DOHH2 (cell line): ENCODE measurements around the gene PLCB3.
A peak's percentile ranks its signal among the peaks of the same experiment; 100 is the strongest.

Experiments
- H3F3A ChIP-seq: fragments of 200-600 bp; sonication (generic), shearing (Covaris generic); 2 replicates; pipeline ENCODE4 v1.6.0; 2016; ENCODE audit warnings: antibody characterized with exemption, mild to moderate bottlenecking; ENCODE audit not compliant: control insufficient read depth, insufficient read depth
- H3K27ac ChIP-seq: fragments of 200-600 bp; sonication (generic); 2 replicates; pipeline ENCODE4 v1.5.1; 2014; ENCODE audit warnings: low read depth, mild to moderate bottlenecking, low read length, moderate library complexity
- H3K27me3 ChIP-seq: fragments of 200-600 bp; sonication (generic); 2 replicates; pipeline ENCODE4 v1.6.1; 2014; ENCODE audit warnings: mild to moderate bottlenecking, low read length, mixed read lengths; ENCODE audit not compliant: control insufficient read depth
- H3K36me3 ChIP-seq: fragments of 200-600 bp; sonication (generic); 2 replicates; pipeline ENCODE4 v1.6.1; 2014; ENCODE audit warnings: mild to moderate bottlenecking, low read length, moderate library complexity, mixed read lengths; ENCODE audit not compliant: control insufficient read depth
- H3K4me1 ChIP-seq: fragments of 200-600 bp; sonication (generic); 2 replicates; pipeline ENCODE4 v1.6.1; 2014; ENCODE audit warnings: mild to moderate bottlenecking, low read length, mixed read lengths; ENCODE audit not compliant: control insufficient read depth
- H3K4me2 ChIP-seq: fragments of 200-600 bp; sonication (generic); 2 replicates; pipeline ENCODE4 v1.6.0; 2014; ENCODE audit warnings: mild to moderate bottlenecking, low read length, moderate library complexity
- H3K4me3 ChIP-seq: fragments of 200-600 bp; sonication (generic); 2 replicates; pipeline ENCODE4 v1.5.1; 2014; ENCODE audit warnings: mild to moderate bottlenecking, low read length, mixed read lengths
- H3K79me2 ChIP-seq: fragments of 200-600 bp; sonication (generic); 2 replicates; pipeline ENCODE4 v1.6.1; 2014; ENCODE audit warnings: mild to moderate bottlenecking, low read length, mixed read lengths; ENCODE audit not compliant: control insufficient read depth
- H3K9me2 ChIP-seq: fragments of 200-600 bp; sonication (generic); replicated peaks from 2 replicates; pipeline ENCODE4 v1.6.1; 2014; ENCODE audit warnings: mild to moderate bottlenecking, low read length, mixed read lengths; ENCODE audit not compliant: control insufficient read depth
- H3K9me3 ChIP-seq: fragments of 200-600 bp; sonication (generic); 2 replicates; pipeline ENCODE4 v1.6.1; 2014; ENCODE audit warnings: antibody characterized with exemption, low read length, mixed read lengths; ENCODE audit not compliant: control insufficient read depth, insufficient read depth
- H4K20me1 ChIP-seq: fragments of 200-600 bp; sonication (generic); 2 replicates; pipeline ENCODE4 v1.6.0; 2014; ENCODE audit warnings: low read depth, mild to moderate bottlenecking, antibody characterized with exemption, low read length, moderate library complexity; ENCODE audit not compliant: control insufficient read depth, insufficient read depth
- EZH2phosphoT487 ChIP-seq: fragments of 200-600 bp; sonication (generic); IDR thresholded peaks from 2 replicates; pipeline ENCODE4 v1.6.1; 2017; ENCODE audit warnings: borderline replicate concordance, mild to moderate bottlenecking, antibody characterized with exemption, low read length, moderate library complexity, mixed read lengths
- TF ChIP-seq, protein P1 (sequence below): fragments of 200-600 bp; sonication (generic); IDR thresholded peaks from one replicate; pipeline ENCODE4 v1.5.1; 2014; ENCODE audit warnings: antibody characterized with exemption, mild to moderate bottlenecking, low read depth, low read length; ENCODE audit not compliant: poor library complexity, severe bottlenecking

PLCB3 gene

DNA sequence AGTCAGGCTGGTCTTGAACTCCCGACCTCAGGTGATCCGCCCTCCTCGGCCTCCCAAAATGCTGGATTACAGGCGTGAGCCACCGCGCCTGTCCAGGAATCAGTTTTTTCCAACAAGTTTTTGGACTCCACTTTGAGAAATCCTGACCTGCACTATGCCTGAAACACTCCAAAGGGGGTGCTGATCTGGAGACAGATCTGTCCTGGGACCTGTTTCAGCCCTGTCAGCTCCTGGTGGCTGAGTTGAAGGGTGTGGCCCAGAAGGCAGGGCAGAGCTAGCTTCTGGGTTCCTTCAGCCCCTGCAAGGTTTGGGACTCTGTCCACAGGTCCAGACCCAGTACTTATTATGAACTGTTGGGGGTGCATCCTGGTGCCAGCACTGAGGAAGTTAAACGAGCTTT is 19.8 kb upstream of the PLCB3 start:
- peak overlapping the region; percentile 89 for H3K4me3 ChIP-seq
- H3K79me2 ChIP-seq = peaks cover 48% of the 10 kb centered on the region
- no peaks in the 10 kb centered on the region for H3K27me3 ChIP-seq
- H3K27ac ChIP-seq = no peak overlapping the region
- peaks cover 24% of the 10 kb centered on the region for H3F3A ChIP-seq
- no peak for TF ChIP-seq EZH2phosphoT487
- TF ChIP-seq, protein P1, sequence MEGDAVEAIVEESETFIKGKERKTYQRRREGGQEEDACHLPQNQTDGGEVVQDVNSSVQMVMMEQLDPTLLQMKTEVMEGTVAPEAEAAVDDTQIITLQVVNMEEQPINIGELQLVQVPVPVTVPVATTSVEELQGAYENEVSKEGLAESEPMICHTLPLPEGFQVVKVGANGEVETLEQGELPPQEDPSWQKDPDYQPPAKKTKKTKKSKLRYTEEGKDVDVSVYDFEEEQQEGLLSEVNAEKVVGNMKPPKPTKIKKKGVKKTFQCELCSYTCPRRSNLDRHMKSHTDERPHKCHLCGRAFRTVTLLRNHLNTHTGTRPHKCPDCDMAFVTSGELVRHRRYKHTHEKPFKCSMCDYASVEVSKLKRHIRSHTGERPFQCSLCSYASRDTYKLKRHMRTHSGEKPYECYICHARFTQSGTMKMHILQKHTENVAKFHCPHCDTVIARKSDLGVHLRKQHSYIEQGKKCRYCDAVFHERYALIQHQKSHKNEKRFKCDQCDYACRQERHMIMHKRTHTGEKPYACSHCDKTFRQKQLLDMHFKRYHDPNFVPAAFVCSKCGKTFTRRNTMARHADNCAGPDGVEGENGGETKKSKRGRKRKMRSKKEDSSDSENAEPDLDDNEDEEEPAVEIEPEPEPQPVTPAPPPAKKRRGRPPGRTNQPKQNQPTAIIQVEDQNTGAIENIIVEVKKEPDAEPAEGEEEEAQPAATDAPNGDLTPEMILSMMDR = no peak
- no peaks in the 10 kb centered on the region for H3K9me3 ChIP-seq
- H3K4me2 ChIP-seq = peak overlapping the region; percentile 97
- H3K4me1 ChIP-seq = peaks cover 78% of the 10 kb centered on the region
- no peaks in the 10 kb centered on the region; the same call in 1 of the 2 replicates for H4K20me1 ChIP-seq
- no peaks in the 10 kb centered on the region for H3K9me2 ChIP-seq
- H3K36me3 ChIP-seq = peaks cover 20% of the 10 kb centered on the region

DNA sequence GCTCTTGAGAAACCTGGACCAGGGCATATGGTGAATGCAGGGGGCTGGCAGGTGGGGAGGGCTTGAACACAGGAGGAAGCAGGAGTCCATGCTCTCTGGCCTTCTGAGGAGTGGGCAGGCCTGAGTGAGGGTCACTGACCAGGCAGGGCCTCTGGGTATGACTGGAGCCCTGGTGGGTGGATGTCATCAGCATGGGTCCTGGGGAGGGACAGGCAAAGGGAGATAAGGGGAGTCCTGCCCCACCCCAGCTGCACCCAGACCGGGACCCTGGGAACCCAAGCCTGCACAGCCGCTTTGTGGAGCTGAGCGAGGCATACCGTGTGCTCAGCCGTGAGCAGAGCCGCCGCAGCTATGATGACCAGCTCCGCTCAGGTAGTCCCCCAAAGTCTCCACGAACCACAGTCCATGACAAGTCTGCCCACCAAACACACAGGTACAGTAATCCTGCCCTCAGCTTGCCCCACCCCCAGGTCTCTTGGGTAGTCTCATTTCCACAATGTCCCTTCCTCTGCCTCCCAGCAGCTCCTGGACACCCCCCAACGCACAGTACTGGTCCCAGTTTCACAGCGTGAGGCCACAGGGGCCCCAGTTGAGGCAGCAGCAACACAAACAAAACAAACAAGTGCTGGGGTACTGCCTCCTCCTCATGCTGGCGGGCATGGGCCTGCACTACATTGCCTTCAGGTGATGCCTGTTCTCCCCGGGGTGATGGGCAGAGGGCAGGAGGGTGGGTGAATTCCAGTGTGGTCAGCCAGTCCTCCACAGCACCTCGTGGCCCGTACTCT is 19.0 kb upstream of the PLCB3 start:
- no peak for TF ChIP-seq EZH2phosphoT487
- TF ChIP-seq, protein P1 = no peak
- peaks cover 76% of the 10 kb centered on the region for H3K4me1 ChIP-seq
- no peaks in the 10 kb centered on the region for H3K27me3 ChIP-seq
- H3F3A ChIP-seq = peaks cover 24% of the 10 kb centered on the region
- H3K27ac ChIP-seq = no peak overlapping the region
- H3K4me3 ChIP-seq = 0 out of 2 replicates have a peak overlapping the region, but pooled peaks have one; percentile 89
- H3K4me2 ChIP-seq = peak overlapping the region; percentile 97; the same call in 1 of the 2 replicates
- H4K20me1 ChIP-seq = no peaks in the 10 kb centered on the region; the same call in 1 of the 2 replicates
- no peaks in the 10 kb centered on the region for H3K9me2 ChIP-seq
- peaks cover 23% of the 10 kb centered on the region for H3K36me3 ChIP-seq
- H3K9me3 ChIP-seq = no peaks in the 10 kb centered on the region
- H3K79me2 ChIP-seq = peaks cover 39% of the 10 kb centered on the region

DNA sequence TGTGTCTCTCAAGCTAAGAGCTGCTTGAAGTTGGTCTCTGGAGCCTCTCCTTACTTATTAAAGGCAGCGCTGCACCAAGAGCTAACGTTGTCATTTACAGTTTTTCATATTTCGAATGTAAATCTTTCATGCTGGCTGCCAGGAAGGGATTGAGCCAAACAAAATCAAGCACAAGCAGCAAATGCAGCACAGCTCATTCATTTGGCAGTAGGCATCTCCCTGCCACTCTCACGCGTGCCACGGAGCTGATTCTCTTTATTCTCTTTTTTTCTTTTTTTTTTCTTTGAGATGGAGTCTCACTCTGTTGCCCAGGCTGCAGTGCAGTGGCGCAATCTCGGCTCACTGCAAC is 18.4 kb upstream of the PLCB3 start:
- Histone ChIP-seq H3K4me1 (peaks cover 77% of the 10 kb centered on the region), H3K79me2 (peaks cover 36% of the 10 kb centered on the region), H3K27ac (no peak overlapping the region), H3K36me3 (peaks cover 29% of the 10 kb centered on the region), H3K4me3 (no peak overlapping the region), H3F3A (peaks cover 29% of the 10 kb centered on the region), H4K20me1 (no peaks in the 10 kb centered on the region; the same call in 1 of the 2 replicates), H3K9me2 (no peaks in the 10 kb centered on the region), H3K27me3 (no peaks in the 10 kb centered on the region), H3K4me2 (no peak overlapping the region), H3K9me3 (no peaks in the 10 kb centered on the region)
- TF ChIP-seq EZH2phosphoT487 = no peak

DNA sequence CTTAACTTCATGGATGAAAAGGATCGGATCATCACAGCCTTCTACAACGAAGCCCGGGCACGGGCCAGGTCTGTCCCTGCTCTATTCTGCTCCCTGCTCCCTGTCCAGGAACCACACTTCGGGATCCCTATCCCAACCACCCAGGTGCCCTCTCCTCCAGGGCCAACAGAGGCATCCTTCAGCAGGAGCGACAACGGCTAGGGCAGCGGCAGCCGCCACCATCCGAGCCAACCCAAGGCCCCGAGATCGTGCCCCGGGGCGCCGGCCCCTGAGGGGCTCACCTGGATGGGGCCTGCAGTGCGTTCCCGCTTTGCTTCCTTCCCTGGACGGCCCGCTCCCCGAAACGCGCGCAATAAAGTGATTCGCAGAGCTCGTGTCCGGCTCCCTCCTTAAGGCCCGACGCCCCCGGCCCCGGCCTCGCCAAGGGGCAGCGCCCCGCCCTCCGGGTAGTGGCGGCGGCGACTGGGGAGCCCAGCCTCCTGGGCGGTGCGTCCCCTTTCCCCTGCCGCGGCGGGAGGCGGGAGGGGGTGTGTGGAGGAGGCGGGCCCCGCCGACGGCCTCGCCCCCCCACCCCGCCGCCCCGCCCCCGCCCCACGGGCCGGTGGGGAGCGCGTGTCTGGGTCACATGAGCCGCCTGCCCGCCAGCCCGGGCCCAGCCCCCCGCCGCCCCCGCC is 17.3 kb upstream of the PLCB3 start, which contains the start of gene VEGFB:
Gene VEGFB, plus strand, starts transcription at position 672 of the 674 bp plus-strand sequence. CDS start 250 bp downstream, outside the sequence.
- Histone ChIP-seq H3K4me3 (peak within 1 kb of the TSS; percentile 90), H3K9me2 (no peaks in the 10 kb centered on the region), H3K4me1 (peaks cover 78% of the 10 kb centered on the region), H3K36me3 (peaks cover 38% of the 10 kb centered on the region), H3K27me3 (no peaks in the 10 kb centered on the region), H3F3A (peaks cover 37% of the 10 kb centered on the region), H3K27ac (peak within 1 kb of the TSS; percentile 44), H3K4me2 (peak within 1 kb of the TSS; percentile 98), H3K9me3 (no peaks in the 10 kb centered on the region), H3K79me2 (peaks cover 33% of the 10 kb centered on the region), H4K20me1 (no peaks in the 10 kb centered on the region; the same call in 1 of the 2 replicates)
- TF ChIP-seq EZH2phosphoT487 = no peak
- TF ChIP-seq, protein P1 = no peak
